Bronchial epithelial cell (primary cell): Measurements from ENCODE around the gene DDX49. TPM values are rescaled to one million over a fixed set of nuclear protein-coding genes. Genes with fewer than 3 reads are reported as not detected.

Experiments
- DNase-seq: peaks from one replicate; pipeline ENCODE4 v3.0.0-alpha.2; 2010; ENCODE audit warnings: low read depth
- FAIRE-seq: peaks from 2 replicates; lab custom pipeline; 2011; peaks lifted over from hg19 to GRCh38; lab: Jason Lieb, UNC
- H3K27me3 ChIP-seq: 2 replicates; pipeline ENCODE4 v1.5.1; 2011; ENCODE audit warnings: low read length; ENCODE audit not compliant: control insufficient read depth, insufficient read depth
- H3K36me3 ChIP-seq: 2 replicates; pipeline ENCODE4 v1.5.1; 2011; ENCODE audit warnings: low read length; ENCODE audit not compliant: control insufficient read depth, insufficient read depth
- H3K4me3 ChIP-seq: 2 replicates; pipeline ENCODE4 v1.5.1; 2011; ENCODE audit warnings: mild to moderate bottlenecking, low read depth, low read length, control low read depth
- total RNA-seq: library from RNA; depleted of rRNA; stranded (reverse); fragments of >200 nt; gene quantifications from 2 replicates; pipeline ENCODE4 v1.2.1, GENCODE V29; 2014
- TF ChIP-seq, protein P1 (sequence below): IDR thresholded peaks from 2 replicates; pipeline ENCODE4 v1.5.1; 2011; ENCODE audit warnings: mild to moderate bottlenecking, moderate library complexity, low read length, control low read depth, inconsistent platforms; ENCODE audit not compliant: insufficient read depth, severe bottlenecking

DDX49 gene
- total RNA-seq, 1 donor from 2014 or later = 76.1 TPM

- FAIRE-seq (no peak), DNase-seq (no peak)
- H3K36me3 ChIP-seq = peaks cover 10% of the 10 kb centered on the region
- no peak overlapping the region for H3K4me3 ChIP-seq
- TF ChIP-seq, protein P1, sequence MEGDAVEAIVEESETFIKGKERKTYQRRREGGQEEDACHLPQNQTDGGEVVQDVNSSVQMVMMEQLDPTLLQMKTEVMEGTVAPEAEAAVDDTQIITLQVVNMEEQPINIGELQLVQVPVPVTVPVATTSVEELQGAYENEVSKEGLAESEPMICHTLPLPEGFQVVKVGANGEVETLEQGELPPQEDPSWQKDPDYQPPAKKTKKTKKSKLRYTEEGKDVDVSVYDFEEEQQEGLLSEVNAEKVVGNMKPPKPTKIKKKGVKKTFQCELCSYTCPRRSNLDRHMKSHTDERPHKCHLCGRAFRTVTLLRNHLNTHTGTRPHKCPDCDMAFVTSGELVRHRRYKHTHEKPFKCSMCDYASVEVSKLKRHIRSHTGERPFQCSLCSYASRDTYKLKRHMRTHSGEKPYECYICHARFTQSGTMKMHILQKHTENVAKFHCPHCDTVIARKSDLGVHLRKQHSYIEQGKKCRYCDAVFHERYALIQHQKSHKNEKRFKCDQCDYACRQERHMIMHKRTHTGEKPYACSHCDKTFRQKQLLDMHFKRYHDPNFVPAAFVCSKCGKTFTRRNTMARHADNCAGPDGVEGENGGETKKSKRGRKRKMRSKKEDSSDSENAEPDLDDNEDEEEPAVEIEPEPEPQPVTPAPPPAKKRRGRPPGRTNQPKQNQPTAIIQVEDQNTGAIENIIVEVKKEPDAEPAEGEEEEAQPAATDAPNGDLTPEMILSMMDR = no peak
- no peaks in the 10 kb centered on the region for H3K27me3 ChIP-seq
These were observed 23.2 kb downstream of the DDX49 start for GRCh38 chr19:18942692-18943091.

GRCh38 chr19:18943465-18943864 is 23.9 kb downstream of the DDX49 start:
- peaks cover 6% of the 10 kb centered on the region for H3K36me3 ChIP-seq
- FAIRE-seq (no peak), DNase-seq (no peak)
- TF ChIP-seq, protein P1 = no peak
- H3K27me3 ChIP-seq = no peaks in the 10 kb centered on the region
- H3K4me3 ChIP-seq = no peak overlapping the region

GRCh38 chr19:18945297-18945696 is 25.8 kb downstream of the DDX49 start:
- TF ChIP-seq, protein P1 = no peak
- FAIRE-seq (no peak), DNase-seq (no peak)
- Histone ChIP-seq H3K27me3 (no peaks in the 10 kb centered on the region), H3K36me3 (no peaks in the 10 kb centered on the region), H3K4me3 (no peak overlapping the region)

DNA sequence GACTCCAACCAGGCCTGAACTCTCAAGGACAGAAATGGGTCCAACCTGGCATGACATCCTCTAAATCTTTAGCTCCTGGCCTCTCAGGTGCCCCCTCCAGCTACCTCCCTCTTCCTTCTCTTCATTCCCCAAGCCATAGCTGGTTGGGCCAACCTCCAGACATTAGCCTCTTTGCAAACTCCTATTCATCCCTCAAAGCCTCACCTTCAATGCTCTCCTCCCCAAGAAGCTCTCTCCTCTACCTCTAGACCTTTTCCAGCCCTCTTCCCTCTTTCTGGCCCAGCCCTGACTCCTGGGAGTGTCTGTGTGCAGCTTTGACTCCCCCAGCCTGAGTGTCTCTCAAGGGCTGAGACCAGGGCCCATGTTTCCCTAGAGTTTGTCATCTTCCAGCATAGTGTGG is 26.8 kb downstream of the DDX49 start:
- Histone ChIP-seq H3K36me3 (no peaks in the 10 kb centered on the region), H3K27me3 (no peaks in the 10 kb centered on the region), H3K4me3 (no peak overlapping the region)
- TF ChIP-seq, protein P1 = no peak
- DNase-seq (no peak), FAIRE-seq (no peak)

GRCh38 chr19:18946918-18947317 is 27.4 kb downstream of the DDX49 start:
- TF ChIP-seq, protein P1 = no peak
- DNase-seq (no peak), FAIRE-seq (no peak)
- no peaks in the 10 kb centered on the region for H3K36me3 ChIP-seq
- no peak overlapping the region for H3K4me3 ChIP-seq
- no peaks in the 10 kb centered on the region for H3K27me3 ChIP-seq

GRCh38 chr19:18948075-18948975 is 28.8 kb downstream of the DDX49 start:
- TF ChIP-seq, protein P1 = no peak
- FAIRE-seq (no peak), DNase-seq (no peak)
- H3K36me3 ChIP-seq = no peaks in the 10 kb centered on the region
- no peaks in the 10 kb centered on the region for H3K27me3 ChIP-seq
- H3K4me3 ChIP-seq = no peak overlapping the region
